HG03108 (cell line): ENCODE results near the gene SMIM20.
A peak's percentile ranks its signal among the peaks of the same experiment; 100 is the strongest.

Experiments used
- ATAC-seq: cut with Tn5 transposase; IDR thresholded peaks from one replicate; pipeline ENCODE4 v1.9.1; 2021; ENCODE audit warnings: moderate library complexity; ENCODE audit not compliant: unreplicated experiment

SMIM20 gene

DNA sequence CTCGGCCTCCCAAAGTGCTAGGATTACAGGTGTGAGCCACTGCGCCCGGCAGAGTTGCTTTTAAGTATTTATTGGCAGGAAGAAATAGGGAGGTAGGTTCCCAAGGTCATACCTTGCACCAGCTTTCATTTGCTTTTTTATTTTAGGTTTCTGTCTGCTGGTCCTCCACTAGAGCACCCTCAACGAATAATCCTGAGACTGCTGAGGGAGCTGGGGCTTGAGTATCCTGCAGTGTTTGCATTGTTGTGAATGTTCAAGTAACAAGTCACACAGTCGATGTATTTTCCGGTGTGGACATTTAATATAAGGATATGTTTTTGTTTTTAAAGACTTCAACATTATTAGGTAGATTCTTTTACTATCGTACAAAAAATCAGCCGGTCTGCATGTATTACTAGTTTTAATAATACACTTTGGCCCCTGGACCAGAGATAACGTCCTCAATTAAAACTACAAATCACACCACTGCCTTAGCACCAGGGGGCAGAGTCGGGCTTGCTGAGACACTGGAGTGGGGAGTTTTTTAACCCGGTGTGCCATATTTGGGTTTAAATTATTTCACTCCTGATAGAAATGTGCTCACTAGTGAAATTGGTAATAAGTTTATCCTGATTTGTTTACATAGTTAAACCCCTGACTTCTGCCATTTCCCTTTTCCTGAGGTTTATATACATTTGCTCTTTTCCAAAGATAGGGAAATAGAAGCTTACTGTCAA lies 11.6 kb downstream of the SMIM20 start:
- ATAC-seq = peak; percentile 63

DNA sequence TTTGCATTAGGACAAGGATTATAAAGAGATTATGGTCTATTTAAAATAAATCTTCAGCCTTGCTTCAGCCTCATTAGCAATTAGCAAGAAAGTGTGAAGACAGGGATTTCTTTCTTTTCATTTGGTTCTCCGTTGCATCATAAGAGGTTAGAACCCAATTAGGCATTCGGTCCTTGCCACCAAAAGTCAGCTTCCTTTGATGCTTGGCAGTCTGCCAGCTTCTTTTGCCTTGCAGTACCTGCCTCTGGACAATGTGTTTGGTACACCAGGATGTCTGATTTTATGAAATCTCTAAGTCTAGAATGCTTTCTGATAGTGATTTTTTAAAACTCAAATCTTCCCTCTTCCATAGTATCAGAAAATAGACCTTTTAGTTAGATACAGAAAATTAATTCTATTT lies 12.4 kb downstream of the SMIM20 start:
- no peak for ATAC-seq

DNA sequence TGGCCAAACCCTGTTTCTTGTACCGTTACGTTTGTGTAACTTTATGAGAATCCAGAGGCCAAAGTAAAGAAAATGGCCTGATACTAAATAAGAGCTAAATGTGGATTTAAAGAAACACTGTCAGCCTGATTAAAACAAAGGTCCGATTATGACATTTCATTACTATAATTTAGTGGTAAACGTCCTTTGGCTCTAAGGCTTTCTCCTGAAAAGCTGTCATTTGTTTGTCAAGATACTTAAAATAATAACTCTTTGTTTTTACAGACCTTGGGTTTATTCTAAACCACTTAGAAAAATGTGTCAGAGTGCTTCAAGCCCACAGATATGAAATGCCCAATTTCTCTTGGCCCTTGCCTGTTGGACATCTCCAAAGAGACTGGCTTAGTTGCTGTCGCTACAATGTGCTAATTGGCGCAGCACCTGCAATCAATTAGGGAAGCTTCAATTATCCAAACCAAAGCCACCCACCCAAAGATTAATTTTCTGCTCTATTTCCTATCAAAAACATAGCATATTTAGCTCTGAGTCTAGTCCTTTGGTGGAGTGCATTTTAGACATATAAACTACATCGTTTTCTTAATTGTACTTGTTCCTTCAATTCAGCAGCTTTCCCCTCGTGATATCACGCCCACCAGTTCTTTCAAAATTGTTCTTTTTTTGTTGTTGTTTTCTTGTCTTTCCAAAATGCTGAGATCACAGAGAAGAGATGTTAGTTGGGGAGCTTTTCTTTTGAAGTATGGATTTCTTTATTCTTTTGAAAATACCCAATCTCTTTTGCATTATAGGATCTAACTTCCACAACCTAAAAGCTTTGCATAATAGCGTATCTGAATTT lies 13.6 kb downstream of the SMIM20 start:
- ATAC-seq = no peak

DNA sequence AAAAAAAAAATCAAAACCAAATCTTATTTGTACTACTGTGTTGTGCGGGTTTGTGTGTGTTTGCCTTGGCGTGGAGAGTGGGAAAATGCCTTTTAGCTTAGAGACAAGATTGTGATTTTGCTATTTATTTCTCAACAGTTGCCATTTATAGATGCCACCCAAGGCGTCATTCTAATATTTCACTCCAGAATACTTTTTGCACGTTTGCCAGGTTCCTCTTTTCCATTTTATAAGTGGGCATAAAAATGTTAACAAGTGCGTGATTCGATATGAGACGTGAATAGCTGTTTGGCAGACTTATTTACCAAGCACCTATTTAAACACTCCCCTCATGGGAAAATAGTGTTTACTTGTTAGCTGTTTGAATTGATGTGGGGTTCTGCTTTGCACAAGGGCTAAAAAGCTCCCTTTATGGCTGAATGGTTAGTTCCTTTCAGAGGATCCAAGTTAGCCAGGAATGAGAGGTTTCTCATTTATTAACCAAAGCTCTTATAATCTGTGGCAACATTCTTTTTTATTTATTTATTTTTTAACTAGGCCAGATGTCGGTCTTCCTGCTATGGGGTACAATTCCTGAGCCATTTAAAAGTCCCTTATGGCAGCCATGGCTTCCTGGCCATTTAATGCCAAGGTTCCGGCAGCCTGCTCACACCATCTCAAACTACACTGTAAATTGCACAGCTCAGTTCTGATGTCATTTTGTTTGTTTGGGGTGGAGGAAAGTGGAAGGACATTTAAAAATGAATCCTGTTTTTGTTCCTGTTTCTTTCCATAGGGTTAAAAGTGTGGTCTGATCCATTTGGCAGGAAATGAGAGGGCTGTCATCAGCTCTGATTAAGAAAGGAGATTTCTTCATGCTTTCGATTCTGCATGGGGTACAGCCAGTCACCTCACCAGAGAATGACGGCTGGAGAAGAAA lies 14.6 kb downstream of the SMIM20 start:
- ATAC-seq = no peak

DNA sequence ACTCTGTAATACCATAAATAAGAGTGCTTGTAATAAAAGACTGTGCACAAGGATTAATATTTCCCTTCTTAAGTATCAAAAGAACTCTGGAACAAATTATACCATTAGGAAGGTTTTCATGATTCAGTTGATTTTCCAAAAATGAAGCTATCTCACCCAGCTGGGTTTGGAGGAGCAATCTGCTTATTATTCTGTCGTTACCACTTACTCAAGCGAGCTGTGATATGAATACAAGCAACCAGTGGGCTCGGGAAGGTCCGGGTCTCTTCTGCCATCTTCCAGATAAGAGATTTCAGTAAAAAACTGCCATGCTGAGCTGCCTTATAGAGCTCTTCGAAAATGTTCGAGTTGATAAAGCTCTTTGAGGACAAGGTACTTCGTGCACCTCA lies 15.3 kb downstream of the SMIM20 start:
- ATAC-seq = no peak

DNA sequence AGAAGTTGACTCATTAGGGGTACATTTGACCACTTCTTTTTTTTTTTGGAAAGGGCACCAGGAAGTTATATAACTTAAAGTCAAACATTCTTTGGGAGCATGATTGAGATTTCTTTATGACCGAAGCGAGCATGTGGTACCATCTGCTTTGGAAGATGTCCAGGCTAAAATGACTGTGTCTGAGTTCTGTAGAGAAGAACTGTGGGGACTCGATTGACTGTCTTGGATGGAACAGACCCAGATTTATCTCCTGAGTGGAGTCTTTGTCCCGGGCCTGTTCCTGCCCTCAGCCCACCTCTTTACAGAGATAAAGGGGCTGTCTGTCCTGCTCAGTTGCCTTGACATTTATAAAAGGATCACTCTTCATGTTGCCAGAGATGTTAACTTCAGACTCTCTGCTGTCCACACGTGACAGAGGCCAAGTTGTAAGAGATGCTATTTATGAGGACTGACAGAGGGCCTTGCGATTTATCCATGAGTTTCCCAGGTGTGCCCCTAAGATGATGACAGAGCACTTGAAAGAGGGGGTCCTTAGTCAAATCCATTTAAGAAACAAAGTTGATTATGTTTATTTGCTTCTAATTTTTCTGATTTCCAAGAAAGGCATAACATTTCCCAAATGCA lies 16.8 kb downstream of the SMIM20 start:
- no peak for ATAC-seq

DNA sequence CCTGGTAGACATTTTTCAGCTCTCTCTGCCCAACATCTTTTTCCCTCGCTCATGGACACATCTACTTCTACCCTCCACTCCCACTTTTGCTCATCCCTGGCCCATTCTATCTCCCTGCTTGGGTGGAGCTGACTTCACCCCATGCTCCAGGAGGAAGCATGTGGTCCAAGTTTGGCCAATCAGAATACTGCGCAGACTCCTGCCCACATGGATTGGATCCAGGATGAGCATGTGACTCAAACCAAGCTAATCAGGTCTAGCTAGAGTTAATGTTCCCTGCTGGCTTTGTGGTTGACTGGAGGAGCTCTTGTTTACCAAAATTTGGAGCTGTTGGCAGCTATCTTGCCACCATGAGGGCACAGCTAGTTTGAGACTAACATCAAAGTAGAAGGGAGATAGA lies 22.7 kb downstream of the SMIM20 start:
- ATAC-seq = no peak

DNA sequence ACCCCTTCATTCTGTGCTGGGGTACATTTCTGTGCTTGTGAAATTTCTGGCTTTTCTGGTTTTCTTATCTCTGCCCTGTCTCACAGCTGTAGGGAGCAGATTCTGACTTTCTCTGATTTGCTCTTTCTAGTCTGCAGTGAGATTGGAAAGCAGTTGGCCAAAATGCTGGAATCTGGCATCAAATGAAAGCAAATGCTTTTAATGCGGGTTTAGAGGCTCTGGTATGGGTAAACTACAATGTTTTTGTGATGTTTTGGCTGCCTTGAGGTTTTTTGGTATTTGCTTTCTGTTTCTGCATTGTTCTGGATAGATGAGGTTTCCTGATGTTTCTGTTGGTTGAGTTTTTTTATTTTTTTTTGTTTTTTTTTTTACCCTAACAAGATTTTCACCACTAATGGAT lies 23.8 kb downstream of the SMIM20 start:
- ATAC-seq = no peak

DNA sequence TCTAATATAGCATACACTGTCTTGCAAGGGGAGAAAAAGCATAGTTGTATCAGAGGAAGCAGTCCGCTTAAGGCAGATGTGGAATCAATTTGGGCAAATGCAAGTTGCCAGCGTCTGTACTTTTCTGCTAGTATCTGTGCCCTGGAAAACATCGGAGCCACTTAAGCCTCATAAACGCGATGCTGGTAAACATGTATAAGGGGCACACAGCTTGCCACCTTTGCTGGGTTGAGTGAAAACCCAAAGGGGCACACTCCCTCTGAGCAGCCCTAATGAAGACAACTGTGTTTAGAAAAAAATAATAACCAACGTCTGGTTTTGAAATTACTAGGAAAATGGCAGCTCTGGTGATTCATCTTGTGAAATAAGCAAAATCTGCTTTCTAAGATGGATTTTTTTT lies 24.3 kb downstream of the SMIM20 start:
- ATAC-seq = peak; percentile 20

DNA sequence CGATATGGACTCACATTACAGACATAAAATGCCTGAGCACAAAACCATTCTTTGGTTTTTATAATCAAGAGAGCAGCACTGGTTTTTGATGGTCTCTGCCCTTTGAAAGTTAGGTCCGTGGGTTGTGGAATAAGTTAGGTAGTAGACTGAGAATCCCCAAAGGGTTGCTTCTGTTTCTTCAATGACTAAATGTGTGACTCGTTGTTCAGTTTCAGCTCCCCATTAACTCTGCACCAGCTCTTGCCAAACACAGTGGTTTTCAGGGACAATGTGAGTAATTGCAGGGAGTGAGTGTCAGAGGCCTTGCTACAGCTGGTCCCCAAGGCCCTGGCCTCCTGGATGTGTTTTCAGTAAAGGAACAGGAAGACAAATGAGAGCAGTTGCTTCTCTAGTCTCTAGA lies 24.8 kb downstream of the SMIM20 start:
- peak; percentile 82 for ATAC-seq

DNA sequence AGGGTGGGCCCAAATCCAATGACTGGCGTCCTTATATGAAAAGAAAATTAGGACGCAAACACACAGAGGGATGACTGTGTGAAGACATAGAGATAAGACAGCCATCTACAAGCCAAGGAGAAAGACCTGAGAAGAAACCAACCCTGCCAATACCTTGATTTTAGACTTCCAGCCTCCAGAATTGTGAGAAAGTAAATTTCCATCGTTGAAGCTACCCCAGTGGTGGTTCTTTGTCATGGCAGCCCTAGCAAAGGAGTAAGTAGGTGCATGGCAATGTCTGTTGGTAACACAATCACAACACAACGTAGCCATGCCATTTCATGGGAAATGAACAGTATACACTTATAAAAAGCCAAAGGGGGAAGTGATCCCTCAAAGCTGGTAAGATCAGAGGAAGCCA lies 25.3 kb downstream of the SMIM20 start:
- ATAC-seq = no peak

DNA sequence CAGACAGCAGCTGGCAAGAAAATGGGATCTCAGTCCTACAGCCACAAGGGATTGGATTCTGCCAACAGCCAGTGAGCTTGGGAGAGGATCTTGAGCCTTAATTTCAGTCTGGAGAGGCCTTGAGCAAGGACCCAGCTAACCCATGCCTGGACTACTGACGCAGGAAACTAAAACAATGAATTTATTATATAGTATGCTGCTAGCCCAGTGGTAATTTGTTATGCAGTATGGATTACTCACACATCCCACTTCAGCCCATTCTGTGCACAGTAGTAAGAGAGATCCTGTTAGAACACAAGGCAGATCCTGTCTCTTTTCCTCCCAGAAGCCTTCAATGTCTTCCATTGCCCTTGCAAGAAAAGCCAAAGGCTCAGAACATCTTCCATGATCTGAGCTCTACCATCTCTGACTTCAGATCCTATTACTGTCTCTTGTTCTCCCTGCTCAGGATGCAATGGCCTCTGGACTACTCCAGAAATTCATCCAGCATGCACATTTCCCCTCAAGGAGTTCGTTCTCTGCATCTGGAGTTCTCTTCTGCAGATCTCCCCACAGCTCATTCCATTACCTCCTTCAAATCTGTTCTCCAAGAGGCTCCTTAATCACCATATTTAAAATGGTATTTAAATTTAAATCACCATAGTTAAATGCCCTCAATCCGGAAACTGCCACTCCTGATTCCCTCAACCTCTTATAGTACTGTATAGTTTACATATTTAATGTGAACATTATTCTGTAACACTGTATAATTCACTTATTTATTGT lies 27.6 kb downstream of the SMIM20 start:
- ATAC-seq = no peak

DNA sequence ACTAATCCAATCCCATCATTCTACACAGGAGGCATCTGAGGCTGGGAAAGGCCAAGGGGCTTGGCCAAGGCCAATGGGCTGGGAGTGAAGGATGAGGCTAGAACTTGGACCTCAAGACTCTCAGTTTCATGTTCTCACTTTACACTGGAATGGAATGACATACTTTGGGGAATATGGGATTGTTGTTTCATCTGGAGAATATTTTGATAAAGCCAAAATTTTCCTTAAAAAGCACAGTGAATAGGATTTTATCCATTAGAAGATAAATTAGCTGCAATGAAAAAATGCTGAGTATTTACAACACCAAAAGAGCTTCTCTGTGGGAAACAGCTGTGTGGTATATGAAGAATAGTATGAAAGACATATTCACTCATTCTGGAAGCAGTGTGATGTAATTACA lies 29.3 kb downstream of the SMIM20 start:
- no peak for ATAC-seq

DNA sequence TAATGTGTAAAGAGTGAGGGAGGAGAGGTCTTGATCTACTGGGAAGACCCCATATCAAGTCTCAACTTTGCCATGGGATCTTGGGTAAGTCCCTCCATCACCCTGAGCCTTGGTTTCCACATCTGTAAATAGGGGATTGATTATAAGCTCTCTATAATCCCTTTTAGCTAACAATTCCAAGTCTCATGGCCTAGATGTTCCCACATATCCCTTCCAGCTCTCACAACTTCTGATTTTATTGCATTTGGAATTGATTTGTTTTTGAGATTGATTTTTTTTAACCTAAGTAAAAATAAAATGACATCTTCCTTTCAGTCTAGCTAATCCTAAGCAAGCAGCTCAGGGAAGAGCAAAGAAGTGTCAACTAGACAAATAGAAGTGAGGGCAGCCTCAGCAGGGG lies 29.8 kb downstream of the SMIM20 start:
- no peak for ATAC-seq

DNA sequence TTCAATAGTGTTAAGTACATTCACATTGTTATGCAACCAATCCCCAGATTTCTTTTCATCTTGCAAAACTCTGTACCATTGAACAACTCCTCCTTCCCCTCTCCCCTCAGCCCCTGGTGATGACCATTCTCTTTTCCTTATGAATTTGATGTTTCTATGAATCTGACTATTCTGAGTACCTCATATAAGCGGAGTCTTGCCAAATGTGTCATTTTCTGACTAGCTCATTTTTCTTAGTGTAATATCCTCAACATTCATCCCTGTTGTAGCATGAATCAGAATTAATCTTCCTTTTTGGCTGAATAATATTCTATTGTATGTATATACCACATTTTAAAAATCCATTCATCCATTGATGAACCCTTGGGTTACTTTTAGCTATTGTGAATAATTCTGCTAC lies 34.0 kb downstream of the SMIM20 start:
- ATAC-seq = no peak

DNA sequence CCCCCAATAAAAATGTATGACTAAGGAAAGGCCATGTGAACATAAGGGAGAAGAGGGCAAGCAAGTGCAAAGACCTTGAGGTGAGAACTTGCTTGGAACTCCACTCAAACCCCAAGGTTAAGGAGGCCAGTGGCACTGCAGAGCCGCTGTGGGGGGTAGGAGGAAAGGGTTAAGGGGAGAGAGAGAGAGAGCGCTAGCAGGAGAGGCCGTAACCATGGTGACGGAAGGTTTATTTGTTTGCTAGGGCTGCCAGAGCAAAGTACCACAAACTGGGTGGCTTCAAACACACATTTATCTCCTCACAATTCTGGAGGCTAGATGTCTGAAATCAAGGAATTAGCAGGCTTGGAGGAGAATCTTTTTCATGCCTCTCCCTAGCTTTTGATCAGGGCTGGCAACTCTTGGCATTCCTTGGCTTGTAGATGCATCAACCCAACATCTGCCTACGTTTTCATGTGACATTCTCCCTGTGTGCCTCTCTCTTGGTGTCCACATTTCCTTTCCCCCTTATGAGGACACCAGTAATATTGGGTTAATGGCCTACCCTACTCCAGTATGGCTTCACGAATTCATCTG lies 35.2 kb downstream of the SMIM20 start:
- ATAC-seq = no peak

DNA sequence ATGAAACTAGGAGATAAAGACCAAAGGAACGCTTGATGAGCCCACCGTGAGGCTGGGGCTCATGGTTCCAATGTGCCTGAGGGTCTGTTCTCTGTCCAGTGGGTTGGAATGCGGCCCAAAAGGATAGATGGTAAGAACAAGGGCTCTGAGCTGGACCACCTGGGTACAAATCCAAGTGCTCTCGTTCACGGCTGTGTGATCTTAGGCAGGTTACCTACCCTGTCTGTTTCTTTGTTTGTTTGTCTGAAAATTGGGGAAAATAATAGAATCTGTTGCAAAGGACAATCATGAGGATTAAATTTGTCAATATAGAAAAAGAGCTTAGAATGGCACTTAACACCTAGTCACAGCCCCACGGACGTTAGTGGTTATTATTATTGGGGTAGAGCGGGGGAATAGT lies 36.0 kb downstream of the SMIM20 start:
- ATAC-seq = no peak

DNA sequence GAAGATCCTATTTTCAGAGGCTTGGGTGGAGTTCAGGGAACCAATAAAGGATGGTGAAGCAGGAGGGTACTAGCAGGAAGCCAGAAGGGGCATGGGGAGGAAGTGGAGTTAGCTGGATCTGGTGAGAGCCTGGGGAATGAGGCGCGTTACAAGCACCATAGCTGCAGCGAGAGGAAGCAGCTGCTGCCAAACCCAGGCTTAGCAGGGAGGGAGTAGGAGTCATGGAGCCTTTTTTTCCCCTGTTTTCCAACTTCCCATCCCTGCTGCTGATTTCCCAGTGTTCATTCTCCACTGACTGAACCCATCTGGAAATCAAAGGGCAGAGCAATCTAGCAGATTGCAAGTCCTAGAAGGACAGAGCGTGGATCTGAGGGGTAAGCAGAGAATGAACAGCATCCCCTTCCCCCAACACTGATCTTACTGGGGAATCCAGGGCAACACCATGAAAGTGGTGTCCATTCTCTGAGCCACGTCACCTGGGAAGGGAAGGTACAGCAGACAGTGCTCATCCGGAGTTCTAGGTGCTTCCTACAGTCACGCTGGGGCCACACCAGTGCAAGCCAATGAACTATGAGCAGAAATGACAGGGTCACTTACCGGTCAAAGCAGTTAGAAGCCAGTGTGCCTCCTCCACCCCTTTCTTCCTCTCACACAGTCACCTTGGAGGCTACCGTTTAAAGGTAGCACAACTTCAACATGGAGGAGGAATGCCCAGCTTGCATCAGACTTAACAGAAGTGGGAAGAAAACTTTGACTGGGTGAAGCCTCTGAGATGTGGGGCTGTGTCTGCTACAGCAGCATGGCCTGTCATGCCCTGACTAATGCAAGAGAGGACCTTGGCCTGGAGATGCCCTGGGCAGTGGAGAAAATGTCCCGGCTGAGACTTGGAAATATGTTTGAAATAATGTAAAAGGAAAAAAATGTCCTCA lies 36.7 kb downstream of the SMIM20 start:
- ATAC-seq = no peak

DNA sequence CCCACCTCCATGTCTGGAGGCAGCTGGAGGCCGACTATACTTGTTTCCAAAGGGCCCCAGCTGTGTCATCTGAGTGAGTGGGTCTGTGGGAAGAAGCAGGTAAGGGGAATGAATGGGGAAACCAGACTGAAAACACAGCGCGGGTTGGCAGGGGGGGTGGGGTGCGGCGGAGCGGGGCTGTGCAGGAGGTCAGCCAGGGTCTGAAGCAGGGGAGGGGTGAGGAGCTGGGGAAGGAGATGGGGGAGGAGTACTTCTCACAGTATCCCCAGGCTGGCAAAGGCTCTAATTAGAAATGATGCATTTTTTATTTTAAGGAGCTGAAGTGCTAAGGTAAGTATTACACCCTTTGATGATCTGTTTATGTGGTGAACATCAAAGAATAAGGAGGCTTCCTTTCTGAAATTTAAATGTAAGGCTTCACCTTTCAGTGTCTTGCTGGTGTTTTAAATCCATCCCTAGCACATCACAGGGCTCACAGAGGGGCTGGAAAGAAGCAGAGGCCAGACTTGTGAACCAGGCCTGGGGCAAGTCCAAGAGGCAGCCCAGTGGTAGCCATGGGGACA lies 37.5 kb downstream of the SMIM20 start:
- ATAC-seq = no peak
